WTC11 (cell line): Measurements from ENCODE around the gene TC2N. TPM values are rescaled to one million over a fixed set of nuclear protein-coding genes. Genes with fewer than 3 reads are reported as not detected.

Source experiments
- ATAC-seq: fragments of 200-7000 bp; cut with Tn5 transposase; 2 replicates; pipeline ENCODE4 v1.10.0; 2021; ENCODE audit warnings: mild to moderate bottlenecking, moderate library complexity
- CTCF ChIA-PET: fragments of 300-600 bp; sonication (Branson Sonifier 250); formaldehyde crosslinking; loops from one replicate; lab custom pipeline; 2021; ENCODE audit warnings: antibody characterized with exemption; lab: Charles Lee
- POLR2A ChIA-PET: fragments of 350-600 bp; sonication (Branson Sonifier 250); formaldehyde crosslinking; loops from one replicate; lab custom pipeline; 2021; ENCODE audit warnings: antibody characterized with exemption; lab: Charles Lee
- DNase-seq: peaks from one replicate; pipeline ENCODE4 v3.0.0; 2021; ENCODE audit warnings: low spot score
- H3K27ac Mint-ChIP-seq: 2 replicates; pipeline ENCODE4 v1.8.0; 2021; ENCODE audit warnings: mixed read lengths
- H3K27me3 Mint-ChIP-seq: 2 replicates; pipeline ENCODE4 v1.8.0; 2021; ENCODE audit warnings: low read depth, mild to moderate bottlenecking, moderate library complexity, mixed read lengths
- H3K36me3 Mint-ChIP-seq: 2 replicates; pipeline ENCODE4 v1.8.0; 2021; ENCODE audit warnings: mixed read lengths
- H3K4me1 Mint-ChIP-seq: 2 replicates; pipeline ENCODE4 v1.8.0; 2022; ENCODE audit warnings: mixed read lengths
- H3K4me3 Mint-ChIP-seq: 2 replicates; pipeline ENCODE4 v1.8.0; 2021; ENCODE audit warnings: mild to moderate bottlenecking, moderate library complexity, mixed read lengths
- H3K9me3 Mint-ChIP-seq: 2 replicates; pipeline ENCODE4 v1.8.0; 2021; ENCODE audit warnings: mixed read lengths
- AR ChIP-seq: fragments of 250-450 bp; sonication (Bioruptor Pico); IDR thresholded peaks from 2 replicates; pipeline ENCODE4 v1.9.0; 2021; ENCODE audit warnings: mild to moderate bottlenecking
- EMX1 ChIP-seq: fragments of 250-450 bp; sonication (Bioruptor Pico); IDR thresholded peaks from 2 replicates; pipeline ENCODE4 v1.8.0; 2021; ENCODE audit warnings: mild to moderate bottlenecking
- GRHL2 ChIP-seq: fragments of 250-450 bp; sonication (Bioruptor Pico); IDR thresholded peaks from 2 replicates; pipeline ENCODE4 v1.8.0; 2022; ENCODE audit warnings: mild to moderate bottlenecking, moderate library complexity; ENCODE audit not compliant: insufficient replicate concordance, severe bottlenecking
- JAZF1 ChIP-seq: fragments of 250-450 bp; sonication (Bioruptor Pico); IDR thresholded peaks from 2 replicates; pipeline ENCODE4 v1.9.0; 2021; ENCODE audit warnings: moderate library complexity, mild to moderate bottlenecking, inconsistent platforms
- NR1H2 ChIP-seq: sonication (generic); formaldehyde crosslinking; IDR thresholded peaks from 2 replicates; pipeline ENCODE4 v1.9.0; 2021; ENCODE audit warnings: mild to moderate bottlenecking, moderate library complexity, missing genetic modification reagents
- PREB ChIP-seq: sonication (generic); formaldehyde crosslinking; IDR thresholded peaks from 2 replicates; pipeline ENCODE4 v1.8.1; 2022; ENCODE audit warnings: mild to moderate bottlenecking, missing genetic modification reagents, moderate library complexity, borderline replicate concordance
- SMAD4 ChIP-seq: sonication (generic); formaldehyde crosslinking; IDR thresholded peaks from 2 replicates; pipeline ENCODE4 v1.8.0; 2022; ENCODE audit warnings: mild to moderate bottlenecking, missing genetic modification reagents
- SOX15 ChIP-seq: fragments of 250-450 bp; sonication (Bioruptor Pico); IDR thresholded peaks from 2 replicates; pipeline ENCODE4 v1.9.0; 2021; ENCODE audit warnings: mild to moderate bottlenecking
- STAT6 ChIP-seq: sonication (generic); formaldehyde crosslinking; conservative IDR thresholded peaks from 2 replicates; pipeline ENCODE4 v1.8.1; 2023; ENCODE audit warnings: mild to moderate bottlenecking, low read depth, missing genetic modification reagents, moderate library complexity
- ZBTB21 ChIP-seq: sonication (generic); formaldehyde crosslinking; IDR thresholded peaks from 2 replicates; pipeline ENCODE4 v1.8.1; 2023; ENCODE audit warnings: mild to moderate bottlenecking, missing genetic modification reagents, borderline replicate concordance
- ZNF219 ChIP-seq: sonication (generic); formaldehyde crosslinking; IDR thresholded peaks from 2 replicates; pipeline ENCODE4 v1.8.0; 2023; ENCODE audit warnings: missing genetic modification reagents, mild to moderate bottlenecking, borderline replicate concordance
- ZNF263 ChIP-seq: sonication (generic); formaldehyde crosslinking; IDR thresholded peaks from 2 replicates; pipeline ENCODE4 v1.8.1; 2022; ENCODE audit warnings: low read depth, mild to moderate bottlenecking, moderate library complexity, missing genetic modification reagents
- ZNF416 ChIP-seq: fragments of 250-450 bp; sonication (Bioruptor Pico); IDR thresholded peaks from 2 replicates; pipeline ENCODE4 v1.9.0; 2021; ENCODE audit warnings: mild to moderate bottlenecking, inconsistent platforms
- ZNF671 ChIP-seq: fragments of 250-450 bp; sonication (Bioruptor Pico); IDR thresholded peaks from 2 replicates; pipeline ENCODE4 v1.8.0; 2021; ENCODE audit warnings: mild to moderate bottlenecking
- total RNA-seq: library from RNA; stranded (reverse); gene quantifications from 3 replicates; pipeline ENCODE4 v1.2.3, GENCODE V29; 2021
- TF ChIP-seq, protein P1 (sequence below): sonication (generic); formaldehyde crosslinking; IDR thresholded peaks from 2 replicates; pipeline ENCODE4 v1.8.1; 2023; ENCODE audit warnings: mild to moderate bottlenecking, missing genetic modification reagents, moderate library complexity

Gene TC2N
- total RNA-seq, 1 experiment from 2014 or later = 33.0 TPM

- DNase-seq = no peak
- ChIA-PET POLR2A (no interaction called here), CTCF (interaction anchor here (1.3 kb wide), 1 partner anchor 179 kb away, joined by 7 read pairs; no protein-coding TSS in a partner anchor)
- H3K36me3 Mint-ChIP-seq = no peaks in the 10 kb centered on the region
- no peak within 1 kb of the TSS for H3K4me3 Mint-ChIP-seq
- no peak within 1 kb of the TSS for H3K27ac Mint-ChIP-seq
- ATAC-seq = no peak
- H3K9me3 Mint-ChIP-seq = peaks cover 3% of the 10 kb centered on the region; the same call in 1 of the 2 replicates
- TF ChIP-seq GRHL2 (CRISPR knock-in tag) = no peak
- no peak for TF ChIP-seq AR (CRISPR knock-in tag)
- no peak for TF ChIP-seq STAT6 (CRISPR knock-in tag)
- TF ChIP-seq, protein P1, sequence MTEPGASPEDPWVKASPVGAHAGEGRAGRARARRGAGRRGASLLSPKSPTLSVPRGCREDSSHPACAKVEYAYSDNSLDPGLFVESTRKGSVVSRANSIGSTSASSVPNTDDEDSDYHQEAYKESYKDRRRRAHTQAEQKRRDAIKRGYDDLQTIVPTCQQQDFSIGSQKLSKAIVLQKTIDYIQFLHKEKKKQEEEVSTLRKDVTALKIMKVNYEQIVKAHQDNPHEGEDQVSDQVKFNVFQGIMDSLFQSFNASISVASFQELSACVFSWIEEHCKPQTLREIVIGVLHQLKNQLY (CRISPR knock-in tag) = no peak
- TF ChIP-seq ZBTB21 (CRISPR knock-in tag) = no peak
- no peak for TF ChIP-seq ZNF416 (CRISPR knock-in tag)
- TF ChIP-seq SOX15 (CRISPR knock-in tag) = no peak
- TF ChIP-seq NR1H2 (CRISPR knock-in tag) = no peak
- TF ChIP-seq EMX1 (CRISPR knock-in tag) = no peak
- H3K27me3 Mint-ChIP-seq = no peaks in the 10 kb centered on the region
- H3K4me1 Mint-ChIP-seq = no peaks in the 10 kb centered on the region
Observed at GRCh38 chr14:91731986-91732385, 135.3 kb downstream of the TC2N start, which contains the start of gene CATSPERB. CATSPERB (minus strand) TSS chr14:91732086; CDS start chr14:91729479, 2,607 bp downstream.

GRCh38 chr14:91731018-91731417 is 136.3 kb downstream of the TC2N start:
- Mint-ChIP-seq H3K4me3 (no peak overlapping the region), H3K9me3 (peaks cover 3% of the 10 kb centered on the region; the same call in 1 of the 2 replicates), H3K36me3 (no peaks in the 10 kb centered on the region)
- no peak for ATAC-seq
- POLR2A ChIA-PET = no interaction called here
- no peak for TF ChIP-seq NR1H2 (CRISPR knock-in tag)
- TF ChIP-seq ZNF671 = no peak
- TF ChIP-seq ZNF416 (CRISPR knock-in tag) = no peak
- TF ChIP-seq ZNF263 (CRISPR knock-in tag) = no peak
- no peak for TF ChIP-seq ZNF219 (CRISPR knock-in tag)
- no peak for TF ChIP-seq SMAD4 (CRISPR knock-in tag)
- TF ChIP-seq JAZF1 (CRISPR knock-in tag) = no peak
- TF ChIP-seq, all 79 proteins: peak for 0
- no peaks in the 10 kb centered on the region for H3K4me1 Mint-ChIP-seq
- no peak for DNase-seq
- no peaks in the 10 kb centered on the region for H3K27me3 Mint-ChIP-seq
- no peak overlapping the region for H3K27ac Mint-ChIP-seq
- CTCF ChIA-PET = interaction anchor here (0.6 to 1.1 kb wide), 2 partner anchors 51 to 180 kb away, joined by 3 read pairs; no protein-coding TSS in a partner anchor

GRCh38 chr14:91729756-91730155 is 137.6 kb downstream of the TC2N start:
- DNase-seq = no peak
- H3K36me3 Mint-ChIP-seq = no peaks in the 10 kb centered on the region
- TF ChIP-seq PREB (CRISPR knock-in tag) = no peak
- H3K27ac Mint-ChIP-seq = no peak overlapping the region
- CTCF ChIA-PET = no interaction called here
- H3K4me3 Mint-ChIP-seq = no peak overlapping the region
- ATAC-seq = no peak
- H3K4me1 Mint-ChIP-seq = no peaks in the 10 kb centered on the region
- POLR2A ChIA-PET = no interaction called here
- H3K9me3 Mint-ChIP-seq = no peaks in the 10 kb centered on the region
- H3K27me3 Mint-ChIP-seq = no peaks in the 10 kb centered on the region

Other genes starting within 250 kb of the TC2N start
- 0.11 TPM in 2 of 3 replicates, not detected in the other for gene CATSPERB, start 135.4 kb downstream of the TC2N start, total RNA-seq
- 2.7 to 4.0 TPM (median 3.6 TPM) in 3 replicates for gene FBLN5, start 80.2 kb upstream of the TC2N start, total RNA-seq
- 32.9 to 36.5 TPM (median 34.4 TPM) in 3 replicates for gene TRIP11, start 172.5 kb upstream of the TC2N start, total RNA-seq
- 33.1 to 37.1 TPM (median 33.1 TPM) in 3 replicates for gene ATXN3, start 239.0 kb upstream of the TC2N start, total RNA-seq